Astrocyte (in vitro differentiated cells and primary cell): Measurements from ENCODE around the gene C4orf54. TPM values are rescaled to one million over a fixed set of nuclear protein-coding genes. Genes with fewer than 3 reads are reported as not detected.

Source experiments
- DNase-seq: peaks from one replicate; pipeline ENCODE4 v3.0.0-alpha.2; 2010; ENCODE audit warnings: low read depth
- FAIRE-seq: peaks from 2 replicates; lab custom pipeline; 2011; peaks lifted over from hg19 to GRCh38; lab: Jason Lieb, UNC
- H2AFZ ChIP-seq: 2 replicates; pipeline ENCODE4 v1.6.0; 2012; ENCODE audit warnings: low read depth, low read length, inconsistent platforms
- H3K27ac ChIP-seq: 2 replicates; pipeline ENCODE4 v1.5.1; 2011; ENCODE audit warnings: low read depth, low read length, inconsistent platforms
- H3K27me3 ChIP-seq: 2 replicates; pipeline ENCODE4 v1.6.0; 2011; ENCODE audit warnings: low read length, inconsistent platforms; ENCODE audit not compliant: insufficient read depth
- H3K36me3 ChIP-seq: 2 replicates; pipeline ENCODE4 v1.5.1; 2011; ENCODE audit warnings: low read length, inconsistent platforms; ENCODE audit not compliant: insufficient read depth
- H3K4me1 ChIP-seq: 2 replicates; pipeline ENCODE4 v1.5.1; 2011; ENCODE audit warnings: low read length, inconsistent platforms; ENCODE audit not compliant: insufficient read depth
- H3K4me2 ChIP-seq: 2 replicates; pipeline ENCODE4 v1.6.0; 2012; ENCODE audit warnings: low read length, inconsistent platforms
- H3K4me3 ChIP-seq: 2 replicates; pipeline ENCODE4 v1.5.1; 2011; ENCODE audit warnings: low read depth, mild to moderate bottlenecking, low read length, inconsistent platforms; ENCODE audit not compliant: insufficient read depth
- H3K79me2 ChIP-seq: 2 replicates; pipeline ENCODE4 v1.6.0; 2012; ENCODE audit warnings: mild to moderate bottlenecking, low read length, inconsistent platforms; ENCODE audit not compliant: insufficient read depth
- H3K9ac ChIP-seq: 2 replicates; pipeline ENCODE4 v1.6.0; 2012; ENCODE audit warnings: mild to moderate bottlenecking, low read length, inconsistent platforms
- H3K9me3 ChIP-seq: 2 replicates; pipeline ENCODE4 v1.5.1; 2012; ENCODE audit warnings: low read depth, mild to moderate bottlenecking, low read length, inconsistent platforms; ENCODE audit not compliant: insufficient read depth
- H4K20me1 ChIP-seq: 2 replicates; pipeline ENCODE4 v1.6.0; 2012; ENCODE audit warnings: low read length, inconsistent platforms; ENCODE audit not compliant: insufficient read depth
- H3K27ac Mint-ChIP-seq: one replicate; pipeline ENCODE4 v1.8.0; 2021; ENCODE audit warnings: mild to moderate bottlenecking, mixed read lengths; ENCODE audit not compliant: unreplicated experiment
- H3K27me3 Mint-ChIP-seq: one replicate; pipeline ENCODE4 v1.8.0; 2021; ENCODE audit warnings: low read depth, mixed read lengths; ENCODE audit not compliant: unreplicated experiment
- H3K36me3 Mint-ChIP-seq: one replicate; pipeline ENCODE4 v1.8.0; 2021; ENCODE audit warnings: low read depth, mixed read lengths; ENCODE audit not compliant: unreplicated experiment
- H3K4me1 Mint-ChIP-seq: one replicate; pipeline ENCODE4 v1.8.0; 2021; ENCODE audit warnings: low read depth, mixed read lengths; ENCODE audit not compliant: unreplicated experiment
- H3K4me3 Mint-ChIP-seq: one replicate; pipeline ENCODE4 v1.8.0; 2021; ENCODE audit warnings: mild to moderate bottlenecking, moderate library complexity, mixed read lengths; ENCODE audit not compliant: unreplicated experiment
- H3K9me3 Mint-ChIP-seq: one replicate; pipeline ENCODE4 v1.8.0; 2021; ENCODE audit warnings: mild to moderate bottlenecking, mixed read lengths; ENCODE audit not compliant: unreplicated experiment
- CTCF ChIP-seq: IDR thresholded peaks from 2 replicates; pipeline ENCODE4 v1.5.1; 2011; ENCODE audit warnings: low read depth, mild to moderate bottlenecking, inconsistent platforms, low read length, moderate library complexity; ENCODE audit not compliant: insufficient read depth
- EZH2 ChIP-seq: IDR thresholded peaks from 2 replicates; pipeline ENCODE4 v1.6.1; 2012; ENCODE audit warnings: mild to moderate bottlenecking, low read length, inconsistent platforms; ENCODE audit not compliant: insufficient read depth
- total RNA-seq: library from RNA; stranded (reverse); gene quantifications from 2 replicates; pipeline ENCODE4 v1.2.1, GENCODE V29; 2021

The C4orf54 gene
- total RNA-seq, 1 donor from 2014 or later = not detected

GRCh38 chr4:99693140-99693539 is 35.5 kb upstream of the C4orf54 start:
- Histone ChIP-seq H3K36me3 (no peaks in the 10 kb centered on the region), H4K20me1 (no peaks in the 10 kb centered on the region), H3K4me3 (no peak overlapping the region), H3K27me3 (no peaks in the 10 kb centered on the region), H3K79me2 (no peaks in the 10 kb centered on the region), H3K4me1 (no peaks in the 10 kb centered on the region), H3K9ac (no peak overlapping the region), H3K27ac (no peak overlapping the region), H3K4me2 (no peak overlapping the region), H2AFZ (no peak overlapping the region), H3K9me3 (no peaks in the 10 kb centered on the region)
- no peak for TF ChIP-seq CTCF
- no peak for TF ChIP-seq EZH2
- peaks cover 5% of the 10 kb centered on the region for H3K9me3 Mint-ChIP-seq
- DNase-seq (no peak), FAIRE-seq (no peak)
- no peaks in the 10 kb centered on the region for H3K36me3 Mint-ChIP-seq
- H3K4me1 Mint-ChIP-seq = no peaks in the 10 kb centered on the region
- no peaks in the 10 kb centered on the region for H3K27me3 Mint-ChIP-seq
- no peak overlapping the region for H3K4me3 Mint-ChIP-seq
- no peak overlapping the region for H3K27ac Mint-ChIP-seq

- Mint-ChIP-seq H3K4me3 (no peak overlapping the region), H3K27me3 (no peaks in the 10 kb centered on the region), H3K27ac (no peak overlapping the region), H3K4me1 (no peaks in the 10 kb centered on the region), H3K9me3 (peaks cover 7% of the 10 kb centered on the region), H3K36me3 (no peaks in the 10 kb centered on the region)
- DNase-seq (no peak), FAIRE-seq (no peak)
- no peak overlapping the region for H3K4me2 ChIP-seq
- H3K9ac ChIP-seq = no peak overlapping the region
- TF ChIP-seq CTCF (no peak), EZH2 (no peak)
- no peaks in the 10 kb centered on the region for H3K4me1 ChIP-seq
- no peaks in the 10 kb centered on the region for H3K27me3 ChIP-seq
- no peaks in the 10 kb centered on the region for H3K79me2 ChIP-seq
- H3K36me3 ChIP-seq = no peaks in the 10 kb centered on the region
- no peaks in the 10 kb centered on the region for H4K20me1 ChIP-seq
- no peak overlapping the region for H2AFZ ChIP-seq
- no peaks in the 10 kb centered on the region for H3K9me3 ChIP-seq
- no peak overlapping the region for H3K4me3 ChIP-seq
- H3K27ac ChIP-seq = no peak overlapping the region
Observed at GRCh38 chr4:99690990-99691389, 33.4 kb upstream of the C4orf54 start.

GRCh38 chr4:99690472-99690871 is 32.8 kb upstream of the C4orf54 start:
- Histone ChIP-seq H3K36me3 (no peaks in the 10 kb centered on the region), H3K9me3 (no peaks in the 10 kb centered on the region), H3K4me1 (no peaks in the 10 kb centered on the region), H4K20me1 (no peaks in the 10 kb centered on the region), H3K4me2 (no peak overlapping the region), H2AFZ (no peak overlapping the region), H3K9ac (no peak overlapping the region), H3K4me3 (no peak overlapping the region), H3K27me3 (no peaks in the 10 kb centered on the region), H3K79me2 (no peaks in the 10 kb centered on the region), H3K27ac (no peak overlapping the region)
- no peak for TF ChIP-seq EZH2
- no peak for TF ChIP-seq CTCF
- Mint-ChIP-seq H3K27me3 (no peaks in the 10 kb centered on the region), H3K36me3 (no peaks in the 10 kb centered on the region), H3K4me3 (no peak overlapping the region), H3K9me3 (peaks cover 7% of the 10 kb centered on the region), H3K4me1 (no peaks in the 10 kb centered on the region), H3K27ac (no peak overlapping the region)
- FAIRE-seq (no peak), DNase-seq (no peak)
